Measurements from ENCODE around the gene PITX2. TPM values are rescaled to one million over a fixed set of nuclear protein-coding genes. Genes with fewer than 3 reads are reported as not detected.

Gene PITX2
- total and polyA plus RNA-seq, 7 experiments from 2014 or later: not detected

- no peak overlapping the region for H3K4me3 ChIP-seq (ENCODE audit: low read length)
- H3K4me1 Mint-ChIP-seq: peaks cover 16 to 64% (median 52%) of the 10 kb centered on the region in 7 donors
- H3K36me3 Mint-ChIP-seq: peaks cover 0 to 17% (median 3%) of the 10 kb centered on the region in 5 donors
- no peaks in the 10 kb centered on the region for H3K36me3 ChIP-seq (ENCODE audit: control insufficient read depth in 2 of 3, insufficient read depth in 3 of 3, low read length in 3 of 3)
- no peak overlapping the region for H3K27ac ChIP-seq (ENCODE audit: low read depth, low read length)
- peak overlapping the region in 9 of 10 donors; percentile 30 to 77 (median 53) for H3K4me3 Mint-ChIP-seq
- ChIA-PET POLR2A (no interaction called here), CTCF (no interaction called here)
- peaks cover 0 to 12% (median 0%) of the 10 kb centered on the region in 3 experiments for H3K9me3 ChIP-seq (ENCODE audit: control insufficient read depth in 2 of 3, low read length in 3 of 3)
- peak overlapping the region in 1 of 9 donors; percentile 75 for H3K27ac Mint-ChIP-seq
- H3K27me3 ChIP-seq (ENCODE audit: control insufficient read depth in 2 of 2, insufficient read depth in 2 of 2, low read length in 2 of 2): peaks cover 7 to 47% of the 10 kb centered on the region in 2 donors
- H3K9me3 Mint-ChIP-seq: peaks cover 0 to 71% (median 16%) of the 10 kb centered on the region in 11 donors
- intact Hi-C loops (cut with micrococcal nuclease): loop anchor here in 1 of 2 donors (5.0 kb wide), 1 partner anchor 1903 kb away; no protein-coding TSS in a partner anchor
- no peak for DNase-seq
- H3K27me3 Mint-ChIP-seq: peaks cover 89 to 98% (median 96%) of the 10 kb centered on the region in 5 donors
- no peak for ATAC-seq
- H3K4me1 ChIP-seq (ENCODE audit: control insufficient read depth in 2 of 2, insufficient read depth in 2 of 2, low read length in 2 of 2): peaks cover 0 to 12% of the 10 kb centered on the region in 2 donors
Measured at GRCh38 chr4:110619463-110620247, 3.2 kb downstream of the PITX2 start.

GRCh38 chr4:110618581-110619462 is 4.1 kb downstream of the PITX2 start:
- H3K27ac Mint-ChIP-seq: peak overlapping the region in 2 of 9 donors; percentile 67 to 75
- H3K4me1 Mint-ChIP-seq: peaks cover 16 to 63% (median 52%) of the 10 kb centered on the region in 7 donors
- Histone ChIP-seq H3K4me3 (ENCODE audit: low read length) (no peak overlapping the region), H3K27me3 (ENCODE audit: control insufficient read depth in 2 of 2, insufficient read depth in 2 of 2, low read length in 2 of 2) (peaks cover 13 to 44% of the 10 kb centered on the region in 2 donors), H3K36me3 (ENCODE audit: control insufficient read depth in 2 of 3, insufficient read depth in 3 of 3, low read length in 3 of 3) (no peaks in the 10 kb centered on the region), H3K27ac (ENCODE audit: low read depth, low read length) (no peak overlapping the region), H3K4me1 (ENCODE audit: control insufficient read depth in 2 of 2, insufficient read depth in 2 of 2, low read length in 2 of 2) (peaks cover 0 to 12% of the 10 kb centered on the region in 2 donors), H3K9me3 (ENCODE audit: control insufficient read depth in 2 of 3, low read length in 3 of 3) (peaks cover 0 to 17% (median 0%) of the 10 kb centered on the region in 3 experiments)
- H3K9me3 Mint-ChIP-seq: peaks cover 0 to 67% (median 16%) of the 10 kb centered on the region in 11 donors
- DNase-seq (no peak), ATAC-seq (no peak)
- H3K27me3 Mint-ChIP-seq: peaks cover 89 to 98% (median 97%) of the 10 kb centered on the region in 5 donors
- ChIA-PET CTCF (no interaction called here), POLR2A (no interaction called here)
- intact Hi-C loops (cut with micrococcal nuclease): no loop called here
- peak overlapping the region in 6 of 10 donors; percentile 32 to 73 (median 48) for H3K4me3 Mint-ChIP-seq
- H3K36me3 Mint-ChIP-seq: peaks cover 0 to 13% (median 0%) of the 10 kb centered on the region in 5 donors

GRCh38 chr4:110617646-110618580 is 5.0 kb downstream of the PITX2 start:
- Mint-ChIP-seq H3K9me3 (peaks cover 0 to 67% (median 12%) of the 10 kb centered on the region in 11 donors), H3K4me3 (peak overlapping the region in 8 of 10 donors; percentile 7 to 65 (median 44)), H3K36me3 (peaks cover 0 to 11% (median 0%) of the 10 kb centered on the region in 5 donors), H3K27me3 (peaks cover 89 to 98% (median 96%) of the 10 kb centered on the region in 5 donors), H3K4me1 (peaks cover 13 to 54% (median 49%) of the 10 kb centered on the region in 7 donors), H3K27ac (peak overlapping the region in 3 of 9 donors; percentile 56 to 67 (median 65))
- POLR2A ChIA-PET: no interaction called here
- DNase-seq (no peak), ATAC-seq (no peak)
- no peak overlapping the region for H3K27ac ChIP-seq (ENCODE audit: low read depth, low read length)
- no peaks in the 10 kb centered on the region for H3K36me3 ChIP-seq (ENCODE audit: control insufficient read depth in 2 of 3, insufficient read depth in 3 of 3, low read length in 3 of 3)
- CTCF ChIA-PET: no interaction called here
- intact Hi-C loops (cut with micrococcal nuclease): loop anchor here in 1 of 2 donors (2.0 kb wide), 2 partner anchors 13 to 21 kb away; no protein-coding TSS in a partner anchor
- no peak overlapping the region for H3K4me3 ChIP-seq (ENCODE audit: low read length)
- peaks cover 0 to 17% (median 0%) of the 10 kb centered on the region in 3 experiments for H3K9me3 ChIP-seq (ENCODE audit: control insufficient read depth in 2 of 3, low read length in 3 of 3)
- H3K4me1 ChIP-seq (ENCODE audit: control insufficient read depth in 2 of 2, insufficient read depth in 2 of 2, low read length in 2 of 2): peaks cover 0 to 8% of the 10 kb centered on the region in 2 donors
- peaks cover 10 to 42% of the 10 kb centered on the region in 2 donors for H3K27me3 ChIP-seq (ENCODE audit: control insufficient read depth in 2 of 2, insufficient read depth in 2 of 2, low read length in 2 of 2)

GRCh38 chr4:110617075-110617640 is 5.7 kb downstream of the PITX2 start:
- Histone ChIP-seq H3K36me3 (ENCODE audit: control insufficient read depth in 2 of 3, insufficient read depth in 3 of 3, low read length in 3 of 3) (no peaks in the 10 kb centered on the region), H3K4me1 (ENCODE audit: control insufficient read depth in 2 of 2, insufficient read depth in 2 of 2, low read length in 2 of 2) (peaks cover 0 to 4% of the 10 kb centered on the region in 2 donors), H3K27ac (ENCODE audit: low read depth, low read length) (no peak overlapping the region), H3K27me3 (ENCODE audit: control insufficient read depth in 2 of 2, insufficient read depth in 2 of 2, low read length in 2 of 2) (peaks cover 10 to 40% of the 10 kb centered on the region in 2 donors), H3K4me3 (ENCODE audit: low read length) (no peak overlapping the region), H3K9me3 (ENCODE audit: control insufficient read depth in 2 of 3, low read length in 3 of 3) (peaks cover 0 to 17% (median 0%) of the 10 kb centered on the region in 3 experiments)
- ATAC-seq (no peak), DNase-seq (no peak)
- Mint-ChIP-seq H3K4me1 (peaks cover 13 to 50% (median 45%) of the 10 kb centered on the region in 7 donors), H3K4me3 (no peak overlapping the region), H3K27ac (no peak overlapping the region), H3K9me3 (peaks cover 0 to 68% (median 12%) of the 10 kb centered on the region in 11 donors), H3K36me3 (peaks cover 0 to 12% (median 0%) of the 10 kb centered on the region in 5 donors), H3K27me3 (peaks cover 91 to 98% (median 96%) of the 10 kb centered on the region in 5 donors)
- ChIA-PET CTCF (no interaction called here), POLR2A (no interaction called here)
- intact Hi-C loops (cut with micrococcal nuclease): loop anchor here in 1 of 2 donors (2.0 kb wide), 2 partner anchors 14 to 22 kb away; no protein-coding TSS in a partner anchor

- peaks cover 9 to 46% (median 41%) of the 10 kb centered on the region in 7 donors for H3K4me1 Mint-ChIP-seq
- peaks cover 0 to 68% (median 12%) of the 10 kb centered on the region in 11 donors for H3K9me3 Mint-ChIP-seq
- H3K9me3 ChIP-seq (ENCODE audit: control insufficient read depth in 2 of 3, low read length in 3 of 3): peaks cover 0 to 17% (median 0%) of the 10 kb centered on the region in 3 experiments
- peak overlapping the region in 1 of 9 donors; percentile 58 for H3K27ac Mint-ChIP-seq
- intact Hi-C loops (cut with micrococcal nuclease): loop anchor here in 1 of 2 donors (2.0 kb wide), 2 partner anchors 14 to 22 kb away; no protein-coding TSS in a partner anchor
- peaks cover 10 to 43% of the 10 kb centered on the region in 2 donors for H3K27me3 ChIP-seq (ENCODE audit: control insufficient read depth in 2 of 2, insufficient read depth in 2 of 2, low read length in 2 of 2)
- H3K4me3 Mint-ChIP-seq: peak overlapping the region in 6 of 10 donors; percentile 7 to 52 (median 24)
- ChIA-PET CTCF (no interaction called here), POLR2A (no interaction called here)
- H3K27ac ChIP-seq (ENCODE audit: low read depth, low read length): no peak overlapping the region
- no peak for DNase-seq
- peaks cover 93 to 98% (median 95%) of the 10 kb centered on the region in 5 donors for H3K27me3 Mint-ChIP-seq
- H3K4me1 ChIP-seq (ENCODE audit: control insufficient read depth in 2 of 2, insufficient read depth in 2 of 2, low read length in 2 of 2): no peaks in the 10 kb centered on the region
- no peaks in the 10 kb centered on the region for H3K36me3 ChIP-seq (ENCODE audit: control insufficient read depth in 2 of 3, insufficient read depth in 3 of 3, low read length in 3 of 3)
- H3K36me3 Mint-ChIP-seq: peaks cover 0 to 12% (median 0%) of the 10 kb centered on the region in 5 donors
- no peak for ATAC-seq
- no peak overlapping the region for H3K4me3 ChIP-seq (ENCODE audit: low read length)
Measured at GRCh38 chr4:110616238-110617074, 6.4 kb downstream of the PITX2 start.
